Osteoblast (primary cell): ENCODE data around the gene ANKRD40. TPM values are rescaled to one million over a fixed set of nuclear protein-coding genes. Genes with fewer than 3 reads are reported as not detected.
"Not testable (repeated sequence)": the region's sequence is repeated elsewhere in the genome, so short reads cannot be mapped to it uniquely, and the experiment has no call there.

Source experiments
- DNase-seq: peaks from one replicate; pipeline ENCODE4 v3.0.0; 2011; ENCODE audit warnings: low spot score, mixed read lengths; ENCODE audit not compliant: insufficient read length; ENCODE audit errors: missing footprints
- H2AFZ ChIP-seq: 2 replicates; pipeline ENCODE4 v1.6.0; 2011; ENCODE audit warnings: mild to moderate bottlenecking, low read length
- H3K27ac ChIP-seq: 2 replicates; pipeline ENCODE4 v1.5.1; 2011; ENCODE audit warnings: mild to moderate bottlenecking, low read depth, low read length, moderate library complexity
- H3K27me3 ChIP-seq: 2 replicates; pipeline ENCODE4 v1.6.0; 2012; ENCODE audit warnings: mild to moderate bottlenecking, control low read depth, inconsistent platforms, low read length, moderate library complexity; ENCODE audit not compliant: insufficient read depth
- H3K36me3 ChIP-seq: 2 replicates; pipeline ENCODE4 v1.5.1; 2011; ENCODE audit warnings: mild to moderate bottlenecking, low read length, control low read depth, moderate library complexity; ENCODE audit not compliant: insufficient read depth
- H3K4me1 ChIP-seq: 2 replicates; pipeline ENCODE4 v1.5.1; 2011; ENCODE audit warnings: mild to moderate bottlenecking, low read length, control low read depth, moderate library complexity; ENCODE audit not compliant: insufficient read depth
- H3K4me2 ChIP-seq: 2 replicates; pipeline ENCODE4 v1.6.0; 2011; ENCODE audit warnings: mild to moderate bottlenecking, low read length; ENCODE audit not compliant: insufficient read depth
- H3K4me3 ChIP-seq: fragments of 200-600 bp; sonication (generic); 3 replicates; pipeline ENCODE4 v1.5.1; 2012; ENCODE audit warnings: mild to moderate bottlenecking, low read length, inconsistent platforms; ENCODE audit not compliant: insufficient read depth
- H3K79me2 ChIP-seq: 2 replicates; pipeline ENCODE4 v1.6.0; 2012; ENCODE audit warnings: mild to moderate bottlenecking, low read length, control low read depth, inconsistent platforms; ENCODE audit not compliant: insufficient read depth
- H3K9me3 ChIP-seq: 2 replicates; pipeline ENCODE4 v1.5.1; 2011; ENCODE audit warnings: low read depth, low read length, control low read depth
- H4K20me1 ChIP-seq: 2 replicates; pipeline ENCODE4 v1.6.0; 2012; ENCODE audit warnings: mild to moderate bottlenecking, low read length, control low read depth; ENCODE audit not compliant: insufficient read depth
- CTCF ChIP-seq: IDR thresholded peaks from 2 replicates; pipeline ENCODE4 v1.5.1; 2011; ENCODE audit warnings: mild to moderate bottlenecking, low read depth, low read length, moderate library complexity; ENCODE audit errors: extremely low read depth
- total RNA-seq: library from RNA; depleted of rRNA; stranded (reverse); fragments of >200 nt; gene quantifications from 2 replicates; pipeline ENCODE4 v1.2.3, GENCODE V29; 2012

ANKRD40 gene
- total RNA-seq, 1 donor = 42.7 TPM

GRCh38 chr17:50728881-50729765 is 21.4 kb upstream of the ANKRD40 start:
- H3K4me2 ChIP-seq = no peak overlapping the region
- peaks cover 98% of the 10 kb centered on the region for H3K79me2 ChIP-seq
- DNase-seq = no peak
- H3K4me1 ChIP-seq = peaks cover 18% of the 10 kb centered on the region
- no peak overlapping the region for H2AFZ ChIP-seq
- H3K27ac ChIP-seq = no peak overlapping the region
- H3K36me3 ChIP-seq = no peaks in the 10 kb centered on the region
- peaks cover 68% of the 10 kb centered on the region for H4K20me1 ChIP-seq
- no peak overlapping the region for H3K4me3 ChIP-seq
- H3K9me3 ChIP-seq = no peaks in the 10 kb centered on the region
- no peak for TF ChIP-seq CTCF
- no peaks in the 10 kb centered on the region for H3K27me3 ChIP-seq

- H3K9me3 ChIP-seq = no peaks in the 10 kb centered on the region
- H3K4me3 ChIP-seq = no peak overlapping the region
- H3K4me1 ChIP-seq = peaks cover 26% of the 10 kb centered on the region
- peaks cover 75% of the 10 kb centered on the region for H4K20me1 ChIP-seq
- H3K27ac ChIP-seq = no peak overlapping the region
- no peak for TF ChIP-seq CTCF
- H3K36me3 ChIP-seq = no peaks in the 10 kb centered on the region
- H2AFZ ChIP-seq = no peak overlapping the region
- H3K79me2 ChIP-seq = peaks cover 99% of the 10 kb centered on the region
- no peaks in the 10 kb centered on the region for H3K27me3 ChIP-seq
- no peak for DNase-seq
- no peak overlapping the region for H3K4me2 ChIP-seq
Observed at GRCh38 chr17:50728112-50728429, 20.4 kb upstream of the ANKRD40 start.

DNA sequence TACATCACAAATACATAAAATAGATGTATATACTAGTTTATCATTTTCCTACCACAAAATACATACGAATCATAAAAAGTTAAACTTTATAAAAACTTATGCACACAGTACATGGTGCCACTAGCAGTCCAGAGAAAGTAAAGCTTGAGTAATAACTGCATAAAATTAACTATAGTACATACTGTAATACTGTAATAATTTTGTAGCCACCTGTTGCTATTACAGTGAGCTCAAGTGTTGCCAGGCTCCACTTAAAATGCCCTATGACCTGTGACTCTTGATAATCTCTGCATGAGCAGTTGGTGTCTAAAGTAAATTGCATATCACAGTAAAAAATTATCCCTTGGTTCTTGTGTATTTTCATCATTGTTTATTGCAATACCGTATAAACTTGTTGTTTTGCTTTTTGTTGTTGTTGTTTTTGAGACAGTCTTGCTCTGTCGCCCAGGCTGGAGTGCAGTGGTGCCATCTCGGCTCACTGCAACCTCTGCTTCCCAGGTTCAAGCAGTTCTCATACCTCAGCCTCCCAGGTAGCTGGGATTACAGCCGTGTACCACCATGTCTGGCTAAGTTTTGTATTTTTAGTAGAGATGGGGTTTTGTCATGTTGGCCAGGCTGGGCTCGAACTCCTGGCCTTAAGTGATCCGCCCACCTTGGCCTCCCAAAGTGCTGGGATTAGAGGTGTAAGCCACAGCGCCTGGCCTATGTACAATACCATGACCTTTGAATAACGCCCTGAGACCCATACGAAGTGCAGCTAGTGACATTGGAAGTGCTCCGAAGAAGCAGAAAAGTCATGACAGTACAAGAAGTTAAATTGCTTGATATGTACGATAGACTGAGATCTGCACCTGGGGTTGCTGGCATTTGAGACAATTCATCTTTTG is 18.3 kb upstream of the ANKRD40 start:
- Histone ChIP-seq H3K27me3 (no peaks in the 10 kb centered on the region), H2AFZ (no peak overlapping the region), H3K4me3 (no peak overlapping the region), H3K79me2 (peaks cover 99% of the 10 kb centered on the region), H3K36me3 (no peaks in the 10 kb centered on the region), H3K9me3 (no peaks in the 10 kb centered on the region), H3K4me2 (no peak overlapping the region), H4K20me1 (peaks cover 78% of the 10 kb centered on the region), H3K4me1 (peaks cover 44% of the 10 kb centered on the region), H3K27ac (no peak overlapping the region)
- DNase-seq = no peak
- TF ChIP-seq CTCF = no peak

DNA sequence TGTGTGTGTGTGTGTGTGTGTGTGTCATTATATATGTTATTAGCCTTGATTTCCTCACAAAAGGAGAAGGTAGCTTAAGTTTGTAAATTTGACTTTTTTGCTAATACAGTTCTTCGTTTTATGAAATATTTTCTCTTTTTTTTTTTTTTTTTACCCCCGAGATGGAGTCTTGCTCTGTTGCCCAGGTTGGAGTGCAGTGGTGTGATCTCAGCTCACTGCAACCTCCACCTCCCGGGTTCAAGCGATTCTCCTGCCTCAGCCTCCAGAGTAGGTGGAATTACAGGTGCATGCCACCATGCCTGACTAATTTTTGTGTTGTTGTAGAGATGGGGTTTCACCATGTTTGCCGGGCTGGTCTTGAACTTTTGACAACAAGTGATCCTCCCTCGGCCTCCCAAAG is 16.9 kb upstream of the ANKRD40 start:
- H2AFZ ChIP-seq, H3K27me3 ChIP-seq, H3K27ac ChIP-seq, H3K4me2 ChIP-seq, H3K9me3 ChIP-seq, DNase-seq, H3K4me3 ChIP-seq, H3K36me3 ChIP-seq: not testable (repeated sequence)
- Histone ChIP-seq H4K20me1 (peaks cover 87% of the 10 kb centered on the region), H3K79me2 (peaks cover 100% of the 10 kb centered on the region), H3K4me1 (peaks cover 43% of the 10 kb centered on the region)
